HepG2 (cell line): ENCODE measurements around the gene MAP4K3. TPM values are rescaled to one million over a fixed set of nuclear protein-coding genes. Genes with fewer than 3 reads are reported as not detected.

Experiments
- ATF1 ChIP-seq: IDR thresholded peaks from 2 replicates; pipeline ENCODE4 v1.6.1; 2016; ENCODE audit warnings: mild to moderate bottlenecking, control low read depth
- CREB3 ChIP-seq: sonication (generic); formaldehyde crosslinking; IDR thresholded peaks from 2 replicates; pipeline ENCODE4 v1.5.0; 2020; ENCODE audit warnings: missing genetic modification reagents
- ELF1 ChIP-seq: sonication (generic); formaldehyde crosslinking; IDR thresholded peaks from 2 replicates; pipeline ENCODE4 v1.4.0; 2020; ENCODE audit warnings: missing genetic modification reagents
- FOXA1 ChIP-seq, 2 experiments: fragments of 450-650 bp in 1 of 2; sonication (generic) in 1 of 2; formaldehyde crosslinking in 1 of 2; IDR thresholded peaks; 2 replicates each; pipeline versions ENCODE4 v1.4.0 to v1.6.1; 2016 to 2020; ENCODE audit warnings: missing genetic modification reagents in 1 of 2
- HHEX ChIP-seq: IDR thresholded peaks from 2 replicates; pipeline ENCODE4 v1.6.1; 2016; ENCODE audit warnings: control low read depth
- HIVEP1 ChIP-seq: sonication (generic); formaldehyde crosslinking; IDR thresholded peaks from 2 replicates; pipeline ENCODE4 v1.4.0; 2020; ENCODE audit warnings: mild to moderate bottlenecking, missing genetic modification reagents
- HMG20B ChIP-seq: conservative IDR thresholded peaks from 2 replicates; pipeline ENCODE4 v1.6.1; 2016; ENCODE audit warnings: missing genetic modification reagents, missing compliant biosample characterization
- MNT ChIP-seq: fragments of 450-650 bp; IDR thresholded peaks from 2 replicates; pipeline ENCODE4 v1.6.1; 2016
- NPAS2 ChIP-seq: sonication (generic); formaldehyde crosslinking; IDR thresholded peaks from 2 replicates; pipeline ENCODE4 v1.8.0; 2022; ENCODE audit warnings: mild to moderate bottlenecking, missing genetic modification reagents, borderline replicate concordance
- PAXIP1 ChIP-seq: sonication (generic); formaldehyde crosslinking; conservative IDR thresholded peaks from 2 replicates; pipeline ENCODE4 v1.4.0; 2020; ENCODE audit warnings: mild to moderate bottlenecking, missing genetic modification reagents, moderate library complexity
- POGZ ChIP-seq: sonication (generic); formaldehyde crosslinking; IDR thresholded peaks from 2 replicates; pipeline ENCODE4 v1.4.0; 2020; ENCODE audit warnings: mild to moderate bottlenecking, missing genetic modification reagents
- SMYD3 ChIP-seq: sonication (generic); formaldehyde crosslinking; IDR thresholded peaks from 2 replicates; pipeline ENCODE4 v1.8.1; 2023; ENCODE audit warnings: mild to moderate bottlenecking, missing genetic modification reagents
- SP5 ChIP-seq: IDR thresholded peaks from 2 replicates; pipeline ENCODE4 v1.6.1; 2016; ENCODE audit warnings: low read depth, borderline replicate concordance
- TFDP1 ChIP-seq: IDR thresholded peaks from 2 replicates; pipeline ENCODE4 v1.6.1; 2016; ENCODE audit warnings: missing compliant biosample characterization, missing genetic modification reagents, borderline replicate concordance
- ZBTB21 ChIP-seq: sonication (generic); formaldehyde crosslinking; IDR thresholded peaks from 2 replicates; pipeline ENCODE4 v1.4.0; 2020; ENCODE audit warnings: missing genetic modification reagents
- ZC3H4 ChIP-seq: sonication (generic); formaldehyde crosslinking; IDR thresholded peaks from 2 replicates; pipeline ENCODE4 v1.4.0; 2020; ENCODE audit warnings: missing genetic modification reagents, borderline replicate concordance
- ZNF30 ChIP-seq: sonication (generic); formaldehyde crosslinking; IDR thresholded peaks from 2 replicates; pipeline ENCODE4 v1.5.0; 2020; ENCODE audit warnings: mild to moderate bottlenecking, missing genetic modification reagents
- ZNF333 ChIP-seq: sonication (generic); formaldehyde crosslinking; IDR thresholded peaks from 2 replicates; pipeline ENCODE4 v1.4.0; 2020; ENCODE audit warnings: mild to moderate bottlenecking, missing genetic modification reagents, borderline replicate concordance
- ZNF562 ChIP-seq: sonication (generic); formaldehyde crosslinking; IDR thresholded peaks from 2 replicates; pipeline ENCODE4 v1.8.0; 2022; ENCODE audit warnings: missing genetic modification reagents, borderline replicate concordance
- ZNF670 ChIP-seq: sonication (generic); formaldehyde crosslinking; IDR thresholded peaks from 2 replicates; pipeline ENCODE4 v1.8.0; 2022; ENCODE audit warnings: mild to moderate bottlenecking, missing genetic modification reagents, borderline replicate concordance
- ZZZ3 ChIP-seq: sonication (generic); formaldehyde crosslinking; IDR thresholded peaks from 2 replicates; pipeline ENCODE4 v1.4.0; 2020; ENCODE audit warnings: missing genetic modification reagents, mild to moderate bottlenecking, borderline replicate concordance
- polyA plus RNA-seq, 8 experiments: library from polyadenylated mRNA; depleted of rRNA in 3 of 8; stranded (reverse) in 7 of 8; unstranded in 1 of 8; fragments of >200 nt; fragmentation: Illumina TruSeq in 4 of 8; extraction: Trizol in 4 of 8; gene quantifications; 2 replicates each; pipeline versions ENCODE4 v1.2.1 to v1.2.3, GENCODE V29; 2011 to 2016; ENCODE audit warnings: low read depth in 4 of 8, missing spikeins in 1 of 8, mixed read lengths in 1 of 8; ENCODE audit not compliant: insufficient read depth in 1 of 8
- total RNA-seq, 5 experiments: library from RNA; depleted of rRNA; stranded (reverse); fragments of >200 nt; fragmentation: Illumina TruSeq; extraction: Trizol; gene quantifications; 2 replicates each; pipeline ENCODE4 v1.2.3, GENCODE V29; 2016; ENCODE audit warnings: low read depth in 1 of 5

Gene MAP4K3
- total and polyA plus RNA-seq, 2 of the 13 experiments (the other 11 are each of a cell fraction or from before 2014, with no cell fraction given): 45.9 to 53.2 TPM

- TF ChIP-seq ZNF30 (CRISPR knock-in tag) (no peak), ELF1 (CRISPR knock-in tag) (peak; percentile 67), ZNF562 (CRISPR knock-in tag) (no peak), ZNF333 (0 out of 2 replicates have a peak, but pooled peaks have one; percentile 60), FOXA1 (IDR thresholded peaks at IDR 0.05) (no peak), FOXA1 (CRISPR knock-in tag; IDR thresholded peaks at IDR 0.05) (0 out of 2 replicates have a peak, but pooled peaks have one; percentile 6), ZNF670 (CRISPR knock-in tag) (no peak), ATF1 (no peak), HIVEP1 (CRISPR knock-in tag) (peak; percentile 79; the same call in 1 of the 2 replicates), NPAS2 (CRISPR knock-in tag) (peak; percentile 85), CREB3 (CRISPR knock-in tag) (0 out of 2 replicates have a peak, but pooled peaks have one; percentile 85), ZZZ3 (CRISPR knock-in tag) (no peak), HHEX (CRISPR knock-in tag) (no peak), MNT (peak; percentile 34; the same call in 1 of the 2 replicates), SP5 (peak; percentile 53), TFDP1 (CRISPR knock-in tag) (peak; percentile 76; the same call in 1 of the 2 replicates), POGZ (CRISPR knock-in tag) (peak; percentile 73), SMYD3 (CRISPR knock-in tag) (no peak), HMG20B (CRISPR knock-in tag) (0 out of 2 replicates have a peak, but pooled peaks have one; percentile 45), ZC3H4 (no peak), PAXIP1 (CRISPR knock-in tag) (peak; percentile 21; the same call in 1 of the 2 replicates), ZBTB21 (CRISPR knock-in tag) (no peak)
These were observed at the start of gene MAP4K3 (continued) for GRCh38 chr2:39436592-39437521.
